ENCODE data around the gene GFPT2.

GRCh38 chr5:180364306-180364856 is 11.2 kb upstream of the GFPT2 start:
- TF ChIP-seq EZH2 (IDR thresholded peaks at IDR 0.05; ENCODE audit: borderline replicate concordance, low read depth, low read length, severe bottlenecking) (no peak), CTCF (IDR thresholded peaks at IDR 0.05; ENCODE audit: borderline replicate concordance, extremely low read depth, low read length, poor library complexity, severe bottlenecking) (no peak)

All from DND-41 (cell line).